Panc1 (cell line): ENCODE results near the gene TSC2. TPM values are rescaled to one million over a fixed set of nuclear protein-coding genes. Genes with fewer than 3 reads are reported as not detected.

Experiments
- ATAC-seq: fragments of 200-7000 bp; cut with Tn5 transposase; 2 replicates; pipeline ENCODE4 v1.9.1; 2020; ENCODE audit warnings: mild to moderate bottlenecking, moderate library complexity
- BruUV-seq: library from RNA; stranded (reverse); fragments of 400-500 nt; replicated peaks from 2 replicates; lab custom pipeline; 2021; lab: Mats Ljungman, UMichigan
- CTCF ChIA-PET: fragments of 300-600 bp; sonication (Branson Sonifier 250); formaldehyde crosslinking; loops from one replicate; lab custom pipeline; 2022; ENCODE audit warnings: antibody characterized with exemption; lab: Charles Lee
- POLR2A ChIA-PET: fragments of 300-600 bp; sonication (Branson Sonifier 250); formaldehyde crosslinking; loops from one replicate; lab custom pipeline; 2022; ENCODE audit warnings: antibody characterized with exemption; lab: Charles Lee
- DNase-seq: peaks from one replicate; pipeline ENCODE4 v3.0.0-alpha.2; 2010; ENCODE audit warnings: low read depth, low spot score
- H3K27ac ChIP-seq: 2 replicates; pipeline ENCODE4 v1.5.1; 2011; ENCODE audit warnings: mild to moderate bottlenecking, low read length, inconsistent platforms
- H3K27me3 ChIP-seq: fragments of 200-500 bp; sonication (Bioruptor generic); 2 replicates; pipeline ENCODE4 v1.6.0; 2014; ENCODE audit warnings: low read length, inconsistent platforms; ENCODE audit not compliant: control insufficient read depth, insufficient read depth
- H3K36me3 ChIP-seq: fragments of 200-500 bp; sonication (Bioruptor generic); 2 replicates; pipeline ENCODE4 v1.5.1; 2014; ENCODE audit warnings: inconsistent platforms, mild to moderate bottlenecking, low read length, moderate library complexity; ENCODE audit not compliant: control insufficient read depth, insufficient read depth
- H3K4me1 ChIP-seq: 2 replicates; pipeline ENCODE4 v1.5.1; 2011; ENCODE audit warnings: inconsistent platforms, mild to moderate bottlenecking, low read length, moderate library complexity; ENCODE audit not compliant: control insufficient read depth, insufficient read depth
- H3K4me3 ChIP-seq, 2 experiments: 2 replicates each; pipeline ENCODE4 v1.5.1; 2011 to 2012; ENCODE audit warnings: low read depth in 2 of 2, low read length in 2 of 2, mild to moderate bottlenecking in 2 of 2, inconsistent platforms in 1 of 2, moderate library complexity in 1 of 2
- H3K9me3 ChIP-seq: fragments of 200-500 bp; sonication (Bioruptor generic); 2 replicates; pipeline ENCODE4 v1.5.1; 2014; ENCODE audit warnings: low read depth, mild to moderate bottlenecking, inconsistent platforms, low read length, moderate library complexity; ENCODE audit not compliant: control insufficient read depth, insufficient read depth
- POLR2AphosphoS5 ChIP-seq: IDR thresholded peaks from 2 replicates; pipeline ENCODE4 v1.6.1; 2012; ENCODE audit warnings: mild to moderate bottlenecking, low read depth, low read length, moderate library complexity
- SIN3A ChIP-seq: IDR thresholded peaks from 2 replicates; pipeline ENCODE4 v1.6.1; 2012; ENCODE audit warnings: low read depth, mild to moderate bottlenecking, low read length, moderate library complexity, borderline replicate concordance; ENCODE audit not compliant: insufficient read depth
- TCF7L2 ChIP-seq: IDR thresholded peaks from 2 replicates; pipeline ENCODE4 v1.6.1; 2011; ENCODE audit warnings: mild to moderate bottlenecking, low read depth, low read length, inconsistent platforms
- in situ Hi-C: cut with HindIII; loops from 2 replicates; pipeline ENCODE4 v1.10.0; 2016; ENCODE audit warnings: low sequenced_read_pairs, low pct_unique_long_range_greater_than_20kb
- intact Hi-C: fragments of 100-400 bp; cut with micrococcal nuclease; formaldehyde crosslinking; loops from one replicate; pipeline ENCODE4 v1.10.0; 2022; ENCODE audit not compliant: unreplicated experiment
- total RNA-seq: library from RNA; stranded (reverse); gene quantifications from one replicate; pipeline ENCODE4 v1.2.1, GENCODE V29; 2021; ENCODE audit not compliant: unreplicated experiment
- TF ChIP-seq, protein P1 (sequence below), 2 experiments: IDR thresholded peaks; 2 replicates each; pipeline ENCODE4 v1.6.1; 2011 to 2012; ENCODE audit warnings: low read depth in 2 of 2, control low read depth in 1 of 2, low read length in 1 of 2, mild to moderate bottlenecking in 1 of 2, moderate library complexity in 1 of 2; ENCODE audit not compliant: insufficient read depth in 1 of 2
- TF ChIP-seq, protein P2 (sequence below): fragments of 450-650 bp; IDR thresholded peaks from 2 replicates; pipeline ENCODE4 v1.5.1; 2017; ENCODE audit warnings: mild to moderate bottlenecking

The TSC2 gene
- total RNA-seq, 1 experiment from 2014 or later, result 115 TPM

DNA sequence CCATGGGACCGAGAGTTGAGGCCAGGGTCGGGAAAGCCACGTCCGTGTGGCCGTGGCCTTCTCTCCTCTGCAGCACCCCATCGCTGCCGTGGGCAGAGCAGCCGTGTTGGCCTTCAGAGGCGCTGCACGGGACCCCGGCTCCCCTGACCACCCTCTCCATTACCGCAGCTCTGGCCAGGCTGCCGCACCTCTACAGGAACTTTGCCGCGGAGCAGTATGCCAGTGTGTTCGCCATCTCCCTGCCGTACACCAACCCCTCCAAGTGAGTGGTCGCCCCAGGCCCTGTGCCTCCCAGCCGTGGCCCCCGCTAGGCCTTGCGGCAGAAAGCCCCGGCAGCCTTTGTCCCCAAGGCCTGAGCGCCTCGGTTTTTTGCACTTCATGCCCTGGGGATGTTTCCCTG lies 27.8 kb downstream of the TSC2 start:
- in situ Hi-C loops, result no loop called here
- POLR2A ChIA-PET, result no interaction called here
- Histone ChIP-seq H3K9me3 (no peaks in the 10 kb centered on the region), H3K4me3 (no peak overlapping the region), H3K27ac (no peak overlapping the region), H3K27me3 (no peaks in the 10 kb centered on the region), H3K36me3 (no peaks in the 10 kb centered on the region; the same call in 1 of the 2 replicates), H3K4me1 (no peaks in the 10 kb centered on the region)
- BruUV-seq, result no TSS peak
- TF ChIP-seq, protein P1, sequence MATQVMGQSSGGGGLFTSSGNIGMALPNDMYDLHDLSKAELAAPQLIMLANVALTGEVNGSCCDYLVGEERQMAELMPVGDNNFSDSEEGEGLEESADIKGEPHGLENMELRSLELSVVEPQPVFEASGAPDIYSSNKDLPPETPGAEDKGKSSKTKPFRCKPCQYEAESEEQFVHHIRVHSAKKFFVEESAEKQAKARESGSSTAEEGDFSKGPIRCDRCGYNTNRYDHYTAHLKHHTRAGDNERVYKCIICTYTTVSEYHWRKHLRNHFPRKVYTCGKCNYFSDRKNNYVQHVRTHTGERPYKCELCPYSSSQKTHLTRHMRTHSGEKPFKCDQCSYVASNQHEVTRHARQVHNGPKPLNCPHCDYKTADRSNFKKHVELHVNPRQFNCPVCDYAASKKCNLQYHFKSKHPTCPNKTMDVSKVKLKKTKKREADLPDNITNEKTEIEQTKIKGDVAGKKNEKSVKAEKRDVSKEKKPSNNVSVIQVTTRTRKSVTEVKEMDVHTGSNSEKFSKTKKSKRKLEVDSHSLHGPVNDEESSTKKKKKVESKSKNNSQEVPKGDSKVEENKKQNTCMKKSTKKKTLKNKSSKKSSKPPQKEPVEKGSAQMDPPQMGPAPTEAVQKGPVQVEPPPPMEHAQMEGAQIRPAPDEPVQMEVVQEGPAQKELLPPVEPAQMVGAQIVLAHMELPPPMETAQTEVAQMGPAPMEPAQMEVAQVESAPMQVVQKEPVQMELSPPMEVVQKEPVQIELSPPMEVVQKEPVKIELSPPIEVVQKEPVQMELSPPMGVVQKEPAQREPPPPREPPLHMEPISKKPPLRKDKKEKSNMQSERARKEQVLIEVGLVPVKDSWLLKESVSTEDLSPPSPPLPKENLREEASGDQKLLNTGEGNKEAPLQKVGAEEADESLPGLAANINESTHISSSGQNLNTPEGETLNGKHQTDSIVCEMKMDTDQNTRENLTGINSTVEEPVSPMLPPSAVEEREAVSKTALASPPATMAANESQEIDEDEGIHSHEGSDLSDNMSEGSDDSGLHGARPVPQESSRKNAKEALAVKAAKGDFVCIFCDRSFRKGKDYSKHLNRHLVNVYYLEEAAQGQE (IDR thresholded peaks at IDR 0.05; ENCODE audit: insufficient read depth in 1 of 2, low read depth in 2 of 2, low read length in 1 of 2), result no peak
- TF ChIP-seq TCF7L2, result no peak
- no peak for TF ChIP-seq POLR2AphosphoS5
- TF ChIP-seq SIN3A, result no peak
- TF ChIP-seq, protein P2, sequence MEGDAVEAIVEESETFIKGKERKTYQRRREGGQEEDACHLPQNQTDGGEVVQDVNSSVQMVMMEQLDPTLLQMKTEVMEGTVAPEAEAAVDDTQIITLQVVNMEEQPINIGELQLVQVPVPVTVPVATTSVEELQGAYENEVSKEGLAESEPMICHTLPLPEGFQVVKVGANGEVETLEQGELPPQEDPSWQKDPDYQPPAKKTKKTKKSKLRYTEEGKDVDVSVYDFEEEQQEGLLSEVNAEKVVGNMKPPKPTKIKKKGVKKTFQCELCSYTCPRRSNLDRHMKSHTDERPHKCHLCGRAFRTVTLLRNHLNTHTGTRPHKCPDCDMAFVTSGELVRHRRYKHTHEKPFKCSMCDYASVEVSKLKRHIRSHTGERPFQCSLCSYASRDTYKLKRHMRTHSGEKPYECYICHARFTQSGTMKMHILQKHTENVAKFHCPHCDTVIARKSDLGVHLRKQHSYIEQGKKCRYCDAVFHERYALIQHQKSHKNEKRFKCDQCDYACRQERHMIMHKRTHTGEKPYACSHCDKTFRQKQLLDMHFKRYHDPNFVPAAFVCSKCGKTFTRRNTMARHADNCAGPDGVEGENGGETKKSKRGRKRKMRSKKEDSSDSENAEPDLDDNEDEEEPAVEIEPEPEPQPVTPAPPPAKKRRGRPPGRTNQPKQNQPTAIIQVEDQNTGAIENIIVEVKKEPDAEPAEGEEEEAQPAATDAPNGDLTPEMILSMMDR, result no peak
- DNase-seq (no peak), ATAC-seq (no peak)
- CTCF ChIA-PET, result no interaction called here
- intact Hi-C loops, result no loop called here

DNA sequence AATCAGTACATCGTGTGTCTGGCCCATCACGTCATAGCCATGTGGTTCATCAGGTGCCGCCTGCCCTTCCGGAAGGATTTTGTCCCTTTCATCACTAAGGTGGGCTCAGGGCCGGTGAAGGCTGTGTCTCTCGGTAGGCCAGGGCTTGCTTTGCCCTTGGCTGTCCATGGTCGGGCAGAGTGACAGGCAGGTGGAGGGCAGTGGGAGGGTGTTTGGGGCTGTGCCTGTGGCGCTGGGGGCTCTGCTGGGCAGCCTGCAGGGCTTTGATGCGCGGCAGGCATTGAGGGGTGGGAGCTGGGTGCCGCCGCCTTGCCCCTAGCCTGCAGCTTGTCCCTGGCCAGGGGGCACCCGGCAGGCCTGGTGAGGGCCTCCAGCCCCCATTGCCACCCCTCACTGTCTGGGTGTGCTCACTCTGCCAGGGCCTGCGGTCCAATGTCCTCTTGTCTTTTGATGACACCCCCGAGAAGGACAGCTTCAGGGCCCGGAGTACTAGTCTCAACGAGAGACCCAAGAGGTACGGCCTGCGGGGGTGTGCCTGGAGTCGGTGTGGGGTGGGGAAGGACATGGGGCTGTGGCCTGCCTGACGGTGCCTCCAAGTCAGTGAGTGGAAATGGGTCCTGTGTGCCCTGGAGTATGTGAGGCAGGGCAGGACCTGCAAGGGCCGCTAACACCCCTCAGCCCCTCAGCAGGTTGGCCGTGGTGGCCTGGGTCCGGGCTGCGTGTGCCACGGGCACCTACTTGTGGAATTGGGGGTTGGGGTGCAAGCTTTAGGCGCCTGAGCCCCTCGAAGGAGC lies 28.5 kb downstream of the TSC2 start:
- BruUV-seq, result TSS peak; percentile 71
- CTCF ChIA-PET, result no interaction called here
- POLR2A ChIA-PET, result no interaction called here

More for the DNA sequence above, 28.5 kb downstream of the TSC2 start:
- Histone ChIP-seq H3K9me3 (no peaks in the 10 kb centered on the region), H3K36me3 (no peaks in the 10 kb centered on the region; the same call in 1 of the 2 replicates), H3K4me3 (no peak overlapping the region), H3K4me1 (no peaks in the 10 kb centered on the region), H3K27ac (no peak overlapping the region), H3K27me3 (no peaks in the 10 kb centered on the region)
- in situ Hi-C loops, result no loop called here
- intact Hi-C loops, result no loop called here
- DNase-seq (no peak), ATAC-seq (no peak)
- TF ChIP-seq, protein P1 (IDR thresholded peaks at IDR 0.05; ENCODE audit: insufficient read depth in 1 of 2, low read depth in 2 of 2, low read length in 1 of 2), result no peak
- TF ChIP-seq POLR2AphosphoS5 (no peak), TCF7L2 (no peak), SIN3A (no peak)
- TF ChIP-seq, protein P2, result no peak
